Measurements from ENCODE around the gene TSPAN33. TPM values are rescaled to one million over a fixed set of nuclear protein-coding genes. Genes with fewer than 3 reads are reported as not detected.

TSPAN33 gene
- total RNA-seq, 2 experiments from 2014 or later: 14.6 to 44.8 TPM

- no peaks in the 10 kb centered on the region for H4K20me1 ChIP-seq (ENCODE audit: insufficient read depth, low read length)
- no peak overlapping the region; the same call in 1 of the 2 replicates for H2AFZ ChIP-seq (ENCODE audit: low read length)
- TF ChIP-seq EZH2phosphoT487 (IDR thresholded peaks at IDR 0.05; ENCODE audit: borderline replicate concordance, low read depth, low read length): no peak
- no peak for TF ChIP-seq CTCF (conservative IDR thresholded peaks at IDR 0.05; ENCODE audit: low read length)
- DNase-seq (ENCODE audit: low spot score): no peak
- H3K9me2 ChIP-seq (ENCODE audit: insufficient read depth, low read length): no peaks in the 10 kb centered on the region
- CTCF ChIA-PET (ENCODE audit: unreplicated experiment): no interaction called here
- POLR2A ChIA-PET: no interaction called here
- no peaks in the 10 kb centered on the region for H3K79me2 ChIP-seq (ENCODE audit: insufficient read depth, low read depth, low read length)
- no peak overlapping the region for H3K4me3 ChIP-seq (ENCODE audit: low read depth, low read length, poor library complexity, severe bottlenecking)
- BruUV-seq (replicated peaks): no TSS peak
- H3K36me3 ChIP-seq (ENCODE audit: insufficient read depth, low read length): no peaks in the 10 kb centered on the region
- H3K27ac ChIP-seq (ENCODE audit: low read depth, low read length, poor library complexity, severe bottlenecking): no peak overlapping the region
- intact Hi-C loops (cut with micrococcal nuclease; ENCODE audit: unreplicated experiment): no loop called here
- no peak overlapping the region for H3K4me2 ChIP-seq (ENCODE audit: low read length)
- H3K9me3 ChIP-seq (ENCODE audit: low read length): no peaks in the 10 kb centered on the region
- H3K4me1 ChIP-seq (ENCODE audit: insufficient read depth, low read length, poor library complexity, severe bottlenecking): peaks cover 14% of the 10 kb centered on the region
Observed at GRCh38 chr7:129186749-129187260, 42.3 kb downstream of the TSPAN33 start.

DNA sequence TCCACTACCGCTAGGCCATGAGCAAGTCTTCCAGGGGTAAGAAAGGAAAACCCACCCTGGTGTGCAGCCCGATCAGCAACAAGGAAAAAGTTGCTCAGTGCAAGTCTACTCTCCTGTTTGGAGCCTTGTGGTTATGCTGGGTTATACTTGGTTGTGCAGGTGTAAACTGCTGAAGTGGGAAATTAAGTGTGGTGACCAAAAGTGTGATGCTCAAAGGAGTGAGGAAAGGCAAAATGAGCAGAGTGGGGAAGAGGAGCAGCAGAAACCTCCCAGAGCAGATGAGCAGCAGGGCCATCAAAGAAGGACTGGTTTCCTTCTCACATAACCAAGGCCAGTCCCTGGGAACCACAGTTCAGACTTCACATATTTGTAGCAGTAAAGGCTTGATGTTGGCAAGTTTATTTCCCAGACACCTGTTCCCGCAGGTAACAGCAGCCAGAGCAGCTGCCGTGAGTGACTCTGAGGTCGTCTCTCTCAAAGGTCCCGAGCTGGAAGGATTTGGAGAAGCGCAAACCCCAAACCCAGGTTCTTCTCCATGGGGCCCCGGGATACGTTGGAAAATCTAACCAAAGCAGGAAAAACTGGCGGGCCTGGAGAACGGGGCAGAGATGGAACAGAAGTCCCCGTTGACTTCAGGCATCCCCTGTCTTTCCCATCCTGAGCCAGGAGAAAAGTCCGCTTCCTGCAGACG is 43.3 kb downstream of the TSPAN33 start:
- Histone ChIP-seq H4K20me1 (ENCODE audit: insufficient read depth, low read length) (no peaks in the 10 kb centered on the region), H2AFZ (ENCODE audit: low read length) (no peak overlapping the region), H3K4me3 (ENCODE audit: low read depth, low read length, poor library complexity, severe bottlenecking) (no peak overlapping the region), H3K9me2 (ENCODE audit: insufficient read depth, low read length) (no peaks in the 10 kb centered on the region), H3K9me3 (ENCODE audit: low read length) (no peaks in the 10 kb centered on the region), H3K4me2 (ENCODE audit: low read length) (no peak overlapping the region), H3K27ac (ENCODE audit: low read depth, low read length, poor library complexity, severe bottlenecking) (no peak overlapping the region), H3K4me1 (ENCODE audit: insufficient read depth, low read length, poor library complexity, severe bottlenecking) (peaks cover 14% of the 10 kb centered on the region), H3K79me2 (ENCODE audit: insufficient read depth, low read depth, low read length) (no peaks in the 10 kb centered on the region), H3K36me3 (ENCODE audit: insufficient read depth, low read length) (no peaks in the 10 kb centered on the region)
- BruUV-seq (replicated peaks): no TSS peak
- ChIA-PET POLR2A (no interaction called here), CTCF (ENCODE audit: unreplicated experiment) (no interaction called here)
- TF ChIP-seq CTCF (conservative IDR thresholded peaks at IDR 0.05; ENCODE audit: low read length) (no peak), EZH2phosphoT487 (IDR thresholded peaks at IDR 0.05; ENCODE audit: borderline replicate concordance, low read depth, low read length) (no peak)
- no peak for DNase-seq (ENCODE audit: low spot score)
- intact Hi-C loops (cut with micrococcal nuclease; ENCODE audit: unreplicated experiment): no loop called here

GRCh38 chr7:129188372-129188891 is 43.9 kb downstream of the TSPAN33 start, which contains the start of gene SMO:
Gene SMO (plus strand): TSS chr7:129188633. CDS start chr7:129189152, 519 bp downstream.
- TF ChIP-seq CTCF (conservative IDR thresholded peaks at IDR 0.05; ENCODE audit: low read length) (no peak), EZH2phosphoT487 (IDR thresholded peaks at IDR 0.05; ENCODE audit: borderline replicate concordance, low read depth, low read length) (no peak)
- Histone ChIP-seq H3K27ac (ENCODE audit: low read depth, low read length, poor library complexity, severe bottlenecking) (no peak within 1 kb of the TSS), H3K9me3 (ENCODE audit: low read length) (no peaks in the 10 kb centered on the region), H3K4me2 (ENCODE audit: low read length) (peak within 1 kb of the TSS; percentile 46; the same call in 1 of the 2 replicates), H3K9me2 (ENCODE audit: insufficient read depth, low read length) (no peaks in the 10 kb centered on the region), H3K4me1 (ENCODE audit: insufficient read depth, low read length, poor library complexity, severe bottlenecking) (peaks cover 14% of the 10 kb centered on the region), H3K4me3 (ENCODE audit: low read depth, low read length, poor library complexity, severe bottlenecking) (no peak within 1 kb of the TSS), H2AFZ (ENCODE audit: low read length) (no peak within 1 kb of the TSS), H3K79me2 (ENCODE audit: insufficient read depth, low read depth, low read length) (no peaks in the 10 kb centered on the region), H3K36me3 (ENCODE audit: insufficient read depth, low read length) (no peaks in the 10 kb centered on the region), H4K20me1 (ENCODE audit: insufficient read depth, low read length) (no peaks in the 10 kb centered on the region)
- no peak for DNase-seq (ENCODE audit: low spot score)
- intact Hi-C loops (cut with micrococcal nuclease; ENCODE audit: unreplicated experiment): no loop called here
- ChIA-PET CTCF (ENCODE audit: unreplicated experiment) (no interaction called here), POLR2A (no interaction called here)
- no TSS peak for BruUV-seq (replicated peaks)

All from OCI-LY7 (cell line).